HG03571 (cell line): ENCODE measurements around the gene PDXDC1.
"Not testable (repeated sequence)": the region's sequence is repeated elsewhere in the genome, so short reads cannot be mapped to it uniquely, and the experiment has no call there.

Experiments used
- ATAC-seq: cut with Tn5 transposase; IDR thresholded peaks from one replicate; pipeline ENCODE4 v1.9.1; 2021; ENCODE audit not compliant: unreplicated experiment

PDXDC1 gene

DNA sequence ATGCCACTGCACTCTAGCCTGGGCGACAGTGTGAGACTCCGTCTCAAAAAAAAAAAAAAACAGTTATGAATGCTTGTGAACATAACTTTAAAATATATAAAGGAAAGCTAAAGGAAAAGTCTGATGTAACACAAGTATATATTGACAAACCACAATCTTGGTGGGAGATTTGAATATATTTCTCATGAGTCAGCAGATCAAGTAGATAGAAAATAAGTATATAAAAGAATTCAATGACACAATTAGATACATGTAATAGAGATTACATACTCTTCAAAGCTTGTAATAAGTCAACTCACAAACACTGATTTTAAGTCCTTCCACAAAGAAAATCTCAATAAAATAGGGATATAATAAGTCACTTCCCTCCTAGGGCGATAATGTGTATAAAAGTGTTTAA, 40.8 kb downstream of the PDXDC1 start:
- ATAC-seq: not testable (repeated sequence)

DNA sequence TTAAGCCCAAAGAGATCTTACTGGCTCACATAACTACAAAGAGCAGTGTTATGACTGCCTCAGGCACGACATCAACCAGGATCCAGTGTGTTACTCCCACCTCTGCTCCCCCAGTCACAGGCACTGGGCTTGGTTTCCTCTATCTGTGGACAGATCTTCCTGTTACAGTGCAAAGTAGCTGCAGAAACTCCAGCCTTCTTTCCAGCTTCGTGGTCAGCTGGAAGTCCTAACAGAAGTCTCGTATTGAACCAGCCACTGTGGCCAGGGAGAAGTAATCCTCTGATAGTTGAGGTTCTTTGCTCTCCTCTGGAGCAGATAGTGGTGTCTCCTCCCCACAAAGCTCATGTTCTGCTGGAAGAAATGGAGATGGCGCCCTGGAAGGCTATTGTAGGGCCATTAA, 41.5 kb downstream of the PDXDC1 start:
- ATAC-seq: not testable (repeated sequence)

DNA sequence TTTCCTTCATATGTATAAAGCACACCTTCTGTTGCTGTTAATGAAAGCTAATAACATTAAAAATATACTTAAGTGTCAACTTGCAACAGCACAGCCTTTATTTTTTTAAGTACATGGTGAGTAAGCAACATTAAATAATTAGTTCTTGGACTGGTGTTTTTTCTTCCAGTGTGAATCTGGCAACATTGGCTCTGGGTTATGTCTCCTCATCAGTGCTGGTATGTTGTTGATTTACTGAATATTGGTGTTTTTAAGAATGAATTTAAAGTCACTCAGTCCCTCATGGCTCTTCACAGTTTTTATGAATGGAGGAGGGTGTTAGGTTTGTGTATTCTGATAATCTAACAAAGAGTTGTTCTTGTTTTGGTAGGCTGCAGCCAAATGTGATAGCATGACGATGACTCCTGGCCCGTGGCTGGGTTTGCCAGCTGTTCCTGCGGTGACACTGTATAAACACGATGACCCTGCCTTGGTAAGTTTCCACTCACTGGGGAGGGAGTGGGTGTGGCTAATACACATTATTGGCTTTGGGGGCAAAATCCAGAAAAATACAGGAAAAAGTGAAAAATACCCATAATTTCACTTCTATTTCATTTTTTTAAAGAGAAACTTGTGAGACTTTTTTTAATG, 42.2 kb downstream of the PDXDC1 start:
- not testable (repeated sequence) for ATAC-seq

DNA sequence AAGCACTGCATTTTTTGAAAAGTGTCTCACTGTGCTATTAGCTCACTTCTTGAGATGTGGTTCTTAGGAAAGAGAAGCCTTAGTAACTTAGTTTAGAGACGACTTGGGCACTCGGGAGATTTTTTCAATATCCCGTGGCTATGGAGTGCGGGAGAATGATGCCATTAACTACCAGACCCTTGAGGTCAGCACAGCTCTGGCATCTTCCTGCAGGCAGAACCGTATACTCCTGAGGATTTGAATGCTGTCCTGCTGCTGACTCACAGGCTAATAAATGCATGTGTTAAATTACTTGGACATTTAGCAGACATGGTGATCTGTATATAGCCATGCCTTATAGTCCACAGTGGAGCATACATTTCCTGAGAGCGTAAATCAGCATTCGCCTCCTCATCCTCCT, 46.6 kb downstream of the PDXDC1 start:
- not testable (repeated sequence) for ATAC-seq

DNA sequence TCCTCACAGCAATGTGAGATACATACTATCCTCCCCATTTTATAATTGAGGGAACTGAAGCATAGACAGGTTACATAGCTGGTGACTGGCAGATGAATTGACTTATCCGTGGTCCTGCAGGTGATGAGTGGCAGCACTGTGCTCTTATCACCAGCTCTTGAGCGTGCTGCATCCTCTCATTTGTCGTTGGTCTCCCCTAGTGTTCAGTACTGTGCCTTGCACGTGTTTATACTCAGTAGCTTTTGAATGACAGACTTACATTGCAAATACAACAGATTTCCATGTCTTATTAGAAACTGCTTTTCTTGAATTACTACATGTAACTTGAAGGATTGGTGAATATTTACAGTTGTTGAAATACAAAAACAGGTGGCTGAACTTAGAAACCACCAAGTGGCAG, 47.4 kb downstream of the PDXDC1 start:
- not testable (repeated sequence) for ATAC-seq

DNA sequence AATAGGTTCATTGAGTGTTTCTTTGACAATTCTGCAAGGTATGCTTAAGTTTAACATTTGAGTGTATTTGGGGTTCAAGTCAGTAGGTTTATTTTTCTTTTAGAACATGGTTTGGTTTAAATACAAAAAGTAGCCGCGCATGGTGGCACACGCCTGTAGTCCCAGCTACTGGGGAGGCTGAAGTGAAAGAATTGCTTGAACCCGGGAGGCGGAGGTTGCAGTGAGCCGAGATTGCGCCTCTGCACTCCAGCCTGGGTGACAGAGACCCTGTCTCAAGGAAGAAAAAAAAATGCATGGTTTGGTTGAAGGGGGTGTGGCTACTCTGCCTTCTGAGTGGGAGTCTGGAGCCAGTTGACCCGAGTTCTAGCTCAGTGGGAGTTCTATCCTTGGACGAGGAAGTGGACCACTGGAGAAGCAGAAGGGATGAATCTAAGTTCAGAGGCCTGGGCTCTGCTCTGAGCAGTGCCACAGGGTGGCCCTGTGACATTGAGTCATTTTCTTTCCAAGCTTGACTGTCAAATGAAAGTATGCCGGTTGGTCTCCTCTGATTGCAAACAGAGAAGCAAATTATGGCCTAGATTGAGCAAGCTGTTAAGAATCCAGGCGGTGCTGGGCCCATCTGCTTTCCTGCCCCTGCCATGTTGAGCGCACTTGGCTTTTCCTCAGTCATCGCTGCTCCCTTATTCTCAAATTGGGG, 48.7 kb downstream of the PDXDC1 start:
- ATAC-seq: not testable (repeated sequence)

DNA sequence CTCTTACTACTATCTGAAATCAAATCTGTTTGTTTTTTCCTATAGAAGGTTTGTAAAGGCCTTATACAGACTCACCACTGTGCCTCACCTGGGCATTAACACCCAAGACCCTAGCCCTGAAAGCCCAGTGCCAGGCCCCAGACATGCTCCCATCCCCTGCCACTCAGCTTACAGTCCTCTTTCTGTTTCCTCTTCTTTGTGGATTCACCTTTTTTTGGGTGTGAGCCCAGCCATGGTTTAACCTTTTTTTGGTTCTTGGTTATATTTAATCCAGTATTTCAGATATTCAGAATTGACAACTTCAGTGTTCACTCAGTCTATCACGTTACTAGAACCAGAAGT, 50.0 kb downstream of the PDXDC1 start:
- ATAC-seq: not testable (repeated sequence)

DNA sequence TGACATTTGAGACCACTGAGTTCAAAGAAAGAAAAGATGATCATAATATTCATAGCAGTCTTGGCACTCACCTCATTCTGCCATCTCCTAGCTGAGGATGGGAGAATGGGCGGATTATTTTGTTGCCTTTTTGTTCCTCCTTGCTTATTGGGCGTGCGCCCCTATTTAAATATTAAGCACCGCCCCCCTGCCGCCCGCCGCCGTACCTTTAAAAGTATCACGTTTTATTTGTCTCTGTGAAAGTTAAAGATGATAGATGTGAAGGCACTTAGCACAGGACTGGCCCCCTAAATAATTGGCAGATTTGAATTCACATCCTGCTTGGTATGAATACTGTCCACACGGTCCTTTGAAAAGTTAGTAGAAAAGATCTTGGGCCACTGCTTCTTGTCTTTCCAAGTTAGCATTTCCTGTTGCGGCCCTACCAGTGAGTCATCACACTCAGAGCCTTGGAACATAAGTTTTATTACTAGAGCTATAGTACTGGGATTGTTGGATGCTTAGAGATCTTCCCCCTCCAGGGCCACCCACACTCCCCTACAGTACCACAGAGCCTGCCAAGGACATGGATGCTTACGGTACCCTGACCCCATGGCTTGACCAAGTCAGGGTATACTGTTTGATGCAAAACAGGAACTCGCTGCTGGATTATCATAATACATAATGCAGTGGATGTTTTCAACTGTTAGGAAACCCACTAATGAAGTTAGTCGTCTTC, 50.6 kb downstream of the PDXDC1 start:
- not testable (repeated sequence) for ATAC-seq

DNA sequence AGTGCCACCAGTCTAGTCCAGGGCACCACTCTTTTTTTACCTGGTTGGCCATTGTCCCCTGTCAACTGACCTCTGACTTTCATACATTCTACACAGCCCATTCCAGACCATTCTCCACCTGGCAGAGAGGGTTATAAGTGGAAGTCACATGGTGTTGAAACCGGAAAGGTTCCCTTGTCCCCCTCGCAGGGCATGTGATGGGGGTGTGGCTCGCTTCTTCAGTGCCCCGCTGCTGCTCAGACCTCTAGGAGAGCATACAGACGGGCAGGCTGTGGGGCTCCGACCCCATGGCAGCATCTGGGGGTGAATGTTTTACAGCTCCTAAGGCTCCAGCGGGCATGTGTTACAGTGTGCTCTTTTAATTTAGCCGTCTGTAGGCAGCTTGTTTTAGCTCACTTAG, 52.2 kb downstream of the PDXDC1 start:
- not testable (repeated sequence) for ATAC-seq

DNA sequence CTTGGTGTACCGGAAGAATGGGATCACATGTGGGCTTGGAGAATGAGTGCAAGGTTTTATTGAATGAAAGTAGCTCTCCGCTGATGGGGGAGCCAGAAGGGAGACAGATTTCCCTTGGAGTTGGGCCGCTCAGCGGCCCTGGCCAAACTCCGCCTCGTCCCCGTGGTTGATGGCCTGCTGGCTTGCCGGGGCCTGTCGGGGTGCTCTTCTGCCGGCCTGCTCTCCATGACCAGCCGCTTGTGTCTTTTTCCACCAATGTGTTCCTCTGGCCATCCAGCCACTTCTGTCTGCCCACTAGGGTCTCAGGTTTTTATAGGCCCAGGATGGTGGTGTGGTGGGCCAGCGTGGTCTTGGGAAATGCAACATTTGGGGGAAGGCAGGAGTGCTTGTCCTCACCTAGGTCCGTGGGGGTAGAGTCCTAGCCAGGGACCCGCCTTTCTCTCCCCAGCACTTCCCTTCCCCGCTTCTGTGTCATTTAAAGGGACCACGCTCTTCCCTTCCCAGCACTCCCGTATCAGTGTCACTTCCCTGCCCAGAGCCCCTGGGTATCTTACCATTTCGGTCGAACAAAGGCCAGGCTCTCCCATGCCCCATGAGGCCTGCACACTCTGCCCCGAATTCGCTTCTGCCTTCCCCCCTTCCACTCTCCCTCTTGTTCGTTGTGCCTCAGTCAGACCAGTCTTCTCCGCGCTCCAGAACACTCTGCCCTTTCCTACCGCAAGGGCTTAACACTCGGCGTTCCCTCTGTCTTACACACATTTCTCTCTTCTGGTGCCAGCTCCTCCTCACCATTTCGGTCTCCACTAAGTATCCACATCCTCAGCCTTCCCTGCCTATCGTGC, 52.9 kb downstream of the PDXDC1 start:
- ATAC-seq: not testable (repeated sequence)

DNA sequence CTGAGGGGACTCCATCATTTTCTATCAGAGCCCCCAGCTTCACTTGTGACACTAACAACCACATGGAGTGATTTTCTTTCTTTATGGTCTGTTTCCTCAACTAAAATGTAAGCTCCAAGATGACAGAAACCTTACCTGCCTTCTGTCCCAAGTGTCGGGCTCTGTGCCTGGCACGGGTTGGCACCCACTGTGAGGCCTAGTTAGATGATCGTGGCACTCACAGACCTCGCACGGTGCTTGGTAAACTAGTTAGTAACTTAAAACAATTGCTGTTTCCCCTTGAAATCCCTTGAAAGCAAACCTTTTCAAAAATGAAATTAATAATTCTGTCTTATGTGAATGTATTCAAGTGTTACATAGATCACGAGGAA, 53.5 kb downstream of the PDXDC1 start:
- ATAC-seq: not testable (repeated sequence)

DNA sequence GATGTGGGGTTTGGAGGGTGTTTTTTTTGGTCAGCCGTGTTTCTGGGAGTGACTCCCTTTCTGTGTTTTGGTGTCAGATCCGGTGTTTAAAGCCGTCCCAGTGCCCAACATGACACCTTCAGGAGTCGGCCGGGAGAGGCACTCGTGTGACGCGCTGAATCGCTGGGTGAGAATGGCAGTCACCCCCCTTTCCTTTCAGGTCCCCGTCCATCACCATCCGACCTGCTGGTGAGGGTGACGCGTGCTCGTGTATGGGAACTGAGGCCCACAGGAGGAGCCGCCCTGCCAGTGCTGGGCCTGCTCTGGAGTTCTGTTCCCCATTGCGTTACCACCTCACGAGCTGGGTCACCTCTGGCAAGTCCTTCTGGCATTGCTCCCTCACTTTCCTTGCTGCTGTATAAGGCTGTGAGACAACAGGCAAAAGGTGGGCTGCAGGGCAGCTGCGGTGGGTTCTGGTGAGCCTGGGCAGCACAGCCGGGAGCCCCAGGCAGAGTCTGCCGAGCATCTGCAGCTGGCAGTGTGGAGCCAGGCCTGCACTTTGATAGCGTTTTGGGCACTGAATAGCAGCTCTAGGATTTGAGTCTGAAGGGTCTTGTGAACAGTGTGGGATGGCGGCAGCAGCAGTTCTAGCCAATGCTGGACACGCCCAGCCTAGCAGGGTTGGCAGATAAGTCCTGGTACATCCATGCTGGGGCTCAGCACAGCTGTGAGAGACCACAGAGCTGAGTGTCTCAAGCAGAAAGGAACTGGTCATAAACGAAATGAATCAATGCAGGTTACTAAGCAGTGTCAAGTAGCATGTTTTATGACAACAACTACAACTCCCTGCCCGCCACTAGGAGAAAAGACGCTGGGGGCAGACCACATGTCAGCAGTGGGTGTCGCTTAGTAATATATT, 54.2 kb downstream of the PDXDC1 start:
- not testable (repeated sequence) for ATAC-seq

DNA sequence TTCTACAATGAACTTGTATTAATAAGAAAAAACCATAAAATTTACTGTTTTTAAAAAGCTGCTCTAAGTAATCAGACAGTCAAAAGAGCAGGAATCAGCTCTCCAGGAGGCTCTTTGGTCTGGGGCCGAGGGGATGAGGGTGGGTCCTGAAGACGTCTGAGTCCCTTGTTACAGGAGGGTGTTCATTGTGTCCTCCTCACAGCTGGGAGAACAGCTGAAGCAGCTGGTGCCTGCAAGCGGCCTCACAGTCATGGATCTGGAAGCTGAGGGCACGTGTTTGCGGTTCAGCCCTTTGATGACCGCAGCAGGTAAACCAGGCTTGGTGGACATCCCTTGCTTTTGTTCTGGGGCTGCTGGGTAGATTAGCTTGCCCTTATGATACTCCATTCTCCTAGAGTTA, 54.9 kb downstream of the PDXDC1 start:
- not testable (repeated sequence) for ATAC-seq

DNA sequence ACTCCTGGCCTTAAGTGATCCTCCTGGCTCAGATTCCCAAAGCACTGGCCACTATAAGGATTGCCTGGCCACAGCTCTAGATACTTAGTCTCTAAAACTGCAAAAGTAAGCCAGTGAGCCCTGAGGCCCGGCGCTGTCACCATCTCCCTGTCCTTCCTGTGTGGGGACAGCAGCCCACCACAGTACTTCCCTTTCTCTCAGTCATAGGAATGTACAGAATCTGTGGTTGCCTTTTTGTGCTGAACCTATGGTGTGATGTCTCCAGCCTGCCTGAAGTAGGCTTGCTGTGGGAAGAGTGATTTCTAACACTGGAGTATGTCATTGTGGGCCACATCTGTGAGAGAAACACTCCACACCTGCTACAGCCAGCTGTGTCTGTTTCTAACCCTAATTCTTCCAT, 56.4 kb downstream of the PDXDC1 start:
- no peak for ATAC-seq

DNA sequence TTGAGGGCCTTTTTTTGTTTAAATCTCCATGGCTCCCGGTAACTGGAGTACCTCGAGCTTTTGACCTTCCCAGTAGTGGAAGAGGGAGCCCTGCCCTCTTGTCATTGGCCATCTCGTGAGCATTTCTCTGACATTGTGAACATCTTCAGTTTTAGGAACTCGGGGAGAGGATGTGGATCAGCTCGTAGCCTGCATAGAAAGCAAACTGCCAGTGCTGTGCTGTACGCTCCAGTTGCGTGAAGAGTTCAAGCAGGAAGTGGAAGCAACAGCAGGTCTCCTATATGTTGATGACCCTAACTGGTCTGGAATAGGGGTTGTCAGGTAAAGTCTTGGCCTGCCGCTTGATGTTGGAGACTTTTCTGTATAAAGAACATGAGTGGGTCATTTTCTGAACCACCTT, 56.8 kb downstream of the PDXDC1 start:
- ATAC-seq: no peak

DNA sequence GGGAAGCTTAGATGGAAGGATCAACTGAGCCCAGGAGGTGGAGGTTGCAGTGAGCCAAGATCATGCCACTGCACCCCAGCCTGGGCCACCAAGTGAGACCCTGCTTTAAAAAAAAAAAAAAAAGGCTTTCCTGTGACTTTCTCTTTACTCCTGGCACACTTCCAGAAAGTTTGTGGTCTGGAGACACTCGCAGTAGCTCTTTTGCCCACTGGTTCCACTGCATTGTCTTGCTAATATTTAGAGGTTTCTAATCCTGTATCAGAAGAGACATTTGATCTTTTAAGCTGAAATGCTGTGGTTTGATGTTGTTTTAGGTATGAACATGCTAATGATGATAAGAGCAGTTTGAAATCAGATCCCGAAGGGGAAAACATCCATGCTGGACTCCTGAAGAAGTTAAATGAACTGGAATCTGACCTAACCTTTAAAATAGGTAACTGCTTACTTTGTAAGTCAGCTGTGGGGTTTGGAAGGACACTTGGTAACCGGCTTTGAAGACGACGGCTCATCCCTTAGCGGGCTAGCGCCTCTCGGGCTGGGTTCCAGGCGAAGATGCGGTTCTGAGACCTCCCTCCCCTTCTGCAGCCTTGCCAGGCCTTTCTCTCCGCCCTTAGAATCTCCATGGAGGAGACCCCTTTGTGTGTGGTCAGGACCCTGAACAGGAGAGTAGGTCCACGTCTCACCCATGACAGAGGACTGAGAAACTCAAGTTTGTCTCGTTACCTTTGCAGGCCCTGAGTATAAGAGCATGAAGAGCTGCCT, 57.9 kb downstream of the PDXDC1 start:
- ATAC-seq: no peak

DNA sequence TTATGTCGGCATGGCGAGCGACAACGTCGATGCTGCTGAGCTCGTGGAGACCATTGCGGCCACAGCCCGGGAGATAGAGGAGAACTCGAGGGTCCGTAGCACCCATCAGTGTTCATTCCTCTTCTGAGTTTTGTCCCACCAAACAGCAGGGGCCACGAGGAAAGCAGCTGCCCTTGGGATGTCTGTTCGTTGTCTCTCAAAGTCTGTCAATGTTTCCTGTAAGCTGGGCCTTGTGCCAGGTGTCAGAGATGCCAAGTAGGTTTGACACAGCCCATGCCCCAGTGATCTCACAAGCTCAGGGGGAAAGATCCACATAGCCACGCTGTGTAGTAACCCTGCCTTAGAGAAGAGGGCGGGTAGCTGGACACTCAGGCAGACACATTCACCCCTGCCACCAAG, 58.5 kb downstream of the PDXDC1 start:
- ATAC-seq: no peak

DNA sequence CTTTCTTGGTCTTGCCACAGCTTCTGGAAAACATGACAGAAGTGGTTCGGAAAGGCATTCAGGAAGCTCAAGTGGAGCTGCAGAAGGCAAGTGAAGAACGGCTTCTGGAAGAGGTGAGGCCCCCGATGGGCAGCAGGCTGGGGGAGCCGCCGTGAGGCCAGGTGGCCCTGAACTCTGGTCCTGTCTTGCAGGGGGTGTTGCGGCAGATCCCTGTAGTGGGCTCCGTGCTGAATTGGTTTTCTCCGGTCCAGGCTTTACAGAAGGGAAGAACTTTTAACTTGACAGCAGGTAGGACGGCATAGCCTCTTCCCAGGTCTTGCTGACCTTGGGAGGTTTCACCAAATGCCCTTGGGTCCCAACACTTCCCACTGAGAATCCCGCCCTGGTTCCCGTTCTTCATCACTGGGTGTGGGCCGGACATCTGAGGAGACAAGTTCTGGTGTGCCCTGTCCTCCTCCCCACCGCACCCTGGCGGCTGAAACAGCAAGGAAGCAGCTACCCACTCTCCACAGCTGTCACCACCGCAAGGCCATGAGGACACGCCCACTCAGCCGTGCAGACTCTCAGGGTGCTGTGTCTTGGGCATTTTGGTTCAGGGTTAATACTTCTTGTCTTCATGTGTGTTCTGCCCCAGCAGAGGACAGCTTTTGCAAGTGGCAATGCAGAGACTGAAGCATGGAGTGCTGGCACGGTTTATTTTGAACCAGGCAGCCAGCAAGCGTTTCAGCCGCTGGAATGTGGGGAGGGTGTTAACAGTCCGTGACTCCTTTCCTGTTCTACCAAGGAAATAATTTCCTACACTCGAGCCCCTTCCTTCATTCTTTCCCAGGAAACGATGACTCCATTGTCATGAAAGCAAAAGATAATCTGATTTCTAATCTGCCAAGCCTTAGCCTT, 59.7 kb downstream of the PDXDC1 start:
- ATAC-seq: no peak
